H54 (cell line): ENCODE results near the gene RPS14.
A peak's percentile ranks its signal among the peaks of the same experiment; 100 is the strongest.
"Not testable (repeated sequence)": the region's sequence is repeated elsewhere in the genome, so short reads cannot be mapped to it uniquely, and the experiment has no call there.

Experiments
- DNase-seq: peaks from one replicate; pipeline ENCODE4 v3.0.0; 2011; ENCODE audit warnings: low spot score, mixed read lengths; ENCODE audit not compliant: insufficient read length
- FAIRE-seq: peaks from 3 replicates; lab custom pipeline; 2011; peaks lifted over from hg19 to GRCh38; lab: Jason Lieb, UNC
- POLR2A ChIP-seq: IDR thresholded peaks from 2 replicates; pipeline ENCODE4 v1.6.1; 2011; ENCODE audit warnings: low read depth, mild to moderate bottlenecking, low read length

Gene RPS14

GRCh38 chr5:150487199-150488061, 37.9 kb upstream of the RPS14 start:
- no peak for TF ChIP-seq POLR2A
- DNase-seq (no peak), FAIRE-seq (no peak)

- TF ChIP-seq POLR2A: no peak
- FAIRE-seq (no peak), DNase-seq (no peak)
These were observed 37.1 kb upstream of the RPS14 start for GRCh38 chr5:150486402-150487198.

- peak; percentile 40 for TF ChIP-seq POLR2A
- FAIRE-seq (no peak), DNase-seq (no peak)
These were observed 36.3 kb upstream of the RPS14 start for GRCh38 chr5:150485693-150486401.

GRCh38 chr5:150484964-150485692, 35.6 kb upstream of the RPS14 start:
- FAIRE-seq: no peak
- no peak for TF ChIP-seq POLR2A
- DNase-seq: no peak

GRCh38 chr5:150481972-150482406, 32.5 kb upstream of the RPS14 start:
- no peak for TF ChIP-seq POLR2A
- no peak for DNase-seq
- no peak for FAIRE-seq

GRCh38 chr5:150481708-150481965, 32.1 kb upstream of the RPS14 start:
- no peak for TF ChIP-seq POLR2A
- FAIRE-seq (no peak), DNase-seq (no peak)

- no peak for DNase-seq
- TF ChIP-seq POLR2A: no peak
- FAIRE-seq: no peak
These were observed 29.9 kb upstream of the RPS14 start for GRCh38 chr5:150479416-150479815.

GRCh38 chr5:150476568-150476967, 27.0 kb upstream of the RPS14 start:
- not testable (repeated sequence) for DNase-seq, FAIRE-seq

- FAIRE-seq (no peak), DNase-seq (peak; percentile 74)
- TF ChIP-seq POLR2A: no peak
These were observed 24.3 kb upstream of the RPS14 start for GRCh38 chr5:150473673-150474358.

- no peak for FAIRE-seq
These were observed 20.4 kb upstream of the RPS14 start for GRCh38 chr5:150469718-150470469.

GRCh38 chr5:150468206-150468605, 18.7 kb upstream of the RPS14 start:
- no peak for DNase-seq
- TF ChIP-seq POLR2A: no peak
- no peak for FAIRE-seq

More at GRCh38 chr5:150469718-150470469, 20.4 kb upstream of the RPS14 start:
- no peak for TF ChIP-seq POLR2A
- no peak for DNase-seq

- DNase-seq: no peak
- no peak for TF ChIP-seq POLR2A
- FAIRE-seq: no peak
These were observed 16.4 kb upstream of the RPS14 start for GRCh38 chr5:150465927-150466326.
